Epithelial cell of alveolus of lung (primary cell): Measurements from ENCODE around the gene ULK1. TPM values are rescaled to one million over a fixed set of nuclear protein-coding genes. Genes with fewer than 3 reads are reported as not detected.

Experiments used
- total RNA-seq: library from RNA; depleted of rRNA; stranded (reverse); fragments of >200 nt; gene quantifications from 2 replicates; pipeline ENCODE4 v1.2.1, GENCODE V29; 2015

ULK1 gene
- total RNA-seq = 6.5 and 26.6 TPM in 2 replicates

GRCh38 chr12:131894313-131894860 is at the start of gene ULK1:
TSS of gene ULK1 (plus strand) at chr12:131894622. CDS start at chr12:131895002, 380 bp downstream.

GRCh38 chr12:131928711-131929580 is 34.5 kb downstream of the ULK1 start, which contains the start of gene PUS1:
TSS of gene PUS1 (plus strand) at chr12:131929276. CDS start at chr12:131929723, 447 bp downstream.

GRCh38 chr12:131949431-131950181 is 55.2 kb downstream of the ULK1 start, which contains the start of gene EP400:
TSS of gene EP400 (plus strand) at chr12:131949942. CDS start at chr12:131960620, 10,678 bp downstream.

Other genes with a start within 250 kb of the ULK1 start
- 14.1 and 25.7 TPM in 2 replicates for gene SFSWAP, start 183.5 kb upstream of the ULK1 start, total RNA-seq
- gene MMP17, start 66.2 kb upstream of the ULK1 start, total RNA-seq = 15.9 and 18.1 TPM in 2 replicates
- gene PUS1, start 34.7 kb downstream of the ULK1 start, total RNA-seq = 13.2 and 18.2 TPM in 2 replicates
- 10.5 and 13.9 TPM in 2 replicates for gene EP400, start 55.3 kb downstream of the ULK1 start, total RNA-seq
- gene DDX51, start 249.7 kb downstream of the ULK1 start, total RNA-seq = 6.1 and 16.1 TPM in 2 replicates
- 15.3 and 24.2 TPM in 2 replicates for gene NOC4L, start 249.8 kb downstream of the ULK1 start, total RNA-seq